ENCODE data around the gene CCDC170.

The CCDC170 gene

GRCh38 chr6:151524059-151524458 lies 30.2 kb downstream of the CCDC170 start:
- DNase-seq (ENCODE audit: low read depth in 1 of 2, low spot score in 1 of 2) = no peak
- TF ChIP-seq CTCF (IDR thresholded peaks at IDR 0.05; ENCODE audit: insufficient read depth, low read length) (no peak), POLR2AphosphoS5 (IDR thresholded peaks at IDR 0.05; ENCODE audit: low read depth) (no peak), REST (IDR thresholded peaks at IDR 0.05; ENCODE audit: insufficient replicate concordance, low read depth) (no peak), GABPA (IDR thresholded peaks at IDR 0.05; ENCODE audit: low read depth) (no peak), SPI1 (IDR thresholded peaks at IDR 0.05; ENCODE audit: borderline replicate concordance, low read depth) (no peak)
- H3K4me3 ChIP-seq (replicated peaks; ENCODE audit: insufficient read depth, low read length) = no peak overlapping the region
- H3K27me3 ChIP-seq (ENCODE audit: insufficient read depth, poor library complexity, severe bottlenecking) = no peaks in the 10 kb centered on the region
- H3K27ac ChIP-seq (replicated peaks) = no peak overlapping the region

GRCh38 chr6:151534576-151534975 lies 40.8 kb downstream of the CCDC170 start:
- TF ChIP-seq CTCF (IDR thresholded peaks at IDR 0.05; ENCODE audit: insufficient read depth, low read length) = no peak
- TF ChIP-seq REST (IDR thresholded peaks at IDR 0.05; ENCODE audit: insufficient replicate concordance, low read depth) = no peak
- no peak for TF ChIP-seq SPI1 (IDR thresholded peaks at IDR 0.05; ENCODE audit: borderline replicate concordance, low read depth)
- no peak for TF ChIP-seq GABPA (IDR thresholded peaks at IDR 0.05; ENCODE audit: low read depth)
- DNase-seq (ENCODE audit: low read depth in 1 of 2, low spot score in 1 of 2) = no peak
- Histone ChIP-seq H3K27ac (replicated peaks) (no peak overlapping the region), H3K27me3 (ENCODE audit: insufficient read depth, poor library complexity, severe bottlenecking) (no peaks in the 10 kb centered on the region), H3K4me3 (replicated peaks; ENCODE audit: insufficient read depth, low read length) (no peak overlapping the region)

- no peak for DNase-seq (ENCODE audit: low read depth in 1 of 2, low spot score in 1 of 2)
- no peak for TF ChIP-seq POLR2AphosphoS5 (IDR thresholded peaks at IDR 0.05; ENCODE audit: low read depth)
- no peak for TF ChIP-seq REST (IDR thresholded peaks at IDR 0.05; ENCODE audit: insufficient replicate concordance, low read depth)
- no peak for TF ChIP-seq SPI1 (IDR thresholded peaks at IDR 0.05; ENCODE audit: borderline replicate concordance, low read depth)
- TF ChIP-seq GABPA (IDR thresholded peaks at IDR 0.05; ENCODE audit: low read depth) = no peak
- no peak for TF ChIP-seq CTCF (IDR thresholded peaks at IDR 0.05; ENCODE audit: insufficient read depth, low read length)
- Histone ChIP-seq H3K27me3 (ENCODE audit: insufficient read depth, poor library complexity, severe bottlenecking) (no peaks in the 10 kb centered on the region), H3K4me3 (replicated peaks; ENCODE audit: insufficient read depth, low read length) (no peak overlapping the region), H3K27ac (replicated peaks) (no peak overlapping the region)
Measured at GRCh38 chr6:151535476-151536187, 41.8 kb downstream of the CCDC170 start.

Data from HL-60 (cell line).